Stimulated activated CD4-positive, alpha-beta T cell treated with anti-CD3 and anti-CD28 coated beads, Interleukin-1b, Interleukin-23, amount 100 ng/mL, for 24 hours (primary cell): ENCODE results near the gene SLC13A3.

Experiments used
- DNase-seq, 4 experiments: peaks; one replicate each; pipeline ENCODE4 v3.0.0-alpha.2; 2020; ENCODE audit warnings: low read depth in 4 of 4, low spot score in 1 of 4

SLC13A3 gene

GRCh38 chr20:46606817-46607190 lies 44.5 kb downstream of the SLC13A3 start:
- DNase-seq, result no peak

- no peak for DNase-seq
Observed at GRCh38 chr20:46605978-46606816, 45.1 kb downstream of the SLC13A3 start.

GRCh38 chr20:46605181-46605580 lies 46.1 kb downstream of the SLC13A3 start:
- no peak for DNase-seq

GRCh38 chr20:46604551-46605133 lies 46.6 kb downstream of the SLC13A3 start:
- DNase-seq, result no peak

GRCh38 chr20:46602429-46602828 lies 48.8 kb downstream of the SLC13A3 start:
- no peak for DNase-seq

- DNase-seq, result no peak
Observed at GRCh38 chr20:46601603-46602122, 49.6 kb downstream of the SLC13A3 start.

- DNase-seq, result no peak
Observed at GRCh38 chr20:46600286-46600752, 50.9 kb downstream of the SLC13A3 start.

- DNase-seq, result no peak
Observed at GRCh38 chr20:46599227-46599987, 51.9 kb downstream of the SLC13A3 start.

- no peak for DNase-seq
Observed at GRCh38 chr20:46595933-46596332, 55.3 kb downstream of the SLC13A3 start.

- DNase-seq, result no peak
Observed at GRCh38 chr20:46594725-46595124, 56.5 kb downstream of the SLC13A3 start.

- no peak for DNase-seq
Observed at GRCh38 chr20:46592580-46593362, 58.5 kb downstream of the SLC13A3 start.

GRCh38 chr20:46590443-46590842 lies 60.8 kb downstream of the SLC13A3 start:
- no peak for DNase-seq

GRCh38 chr20:46588532-46589511 lies 62.4 kb downstream of the SLC13A3 start:
- no peak for DNase-seq

- no peak for DNase-seq
Observed at GRCh38 chr20:46587986-46588385, 63.3 kb downstream of the SLC13A3 start.

- no peak for DNase-seq
Observed at GRCh38 chr20:46586724-46587123, 64.5 kb downstream of the SLC13A3 start.

GRCh38 chr20:46584508-46584907 lies 66.8 kb downstream of the SLC13A3 start:
- DNase-seq, result no peak

GRCh38 chr20:46583411-46584214 lies 67.6 kb downstream of the SLC13A3 start:
- no peak for DNase-seq

- DNase-seq, result no peak
Observed at GRCh38 chr20:46582648-46583047, 68.6 kb downstream of the SLC13A3 start.

GRCh38 chr20:46581391-46581790 lies 69.9 kb downstream of the SLC13A3 start:
- no peak for DNase-seq
